Type B pancreatic cell (in vitro differentiated cells): ENCODE data around the gene SCN10A. TPM values are rescaled to one million over a fixed set of nuclear protein-coding genes. Genes with fewer than 3 reads are reported as not detected.

ENCODE experiments used
- DNase-seq: peaks from one replicate; pipeline ENCODE4 v3.0.0; 2021; ENCODE audit warnings: mixed read lengths; ENCODE audit not compliant: unreplicated experiment; ENCODE audit errors: extremely low spot score
- H3K27ac Mint-ChIP-seq: 2 replicates; pipeline ENCODE4 v1.8.0; 2021; ENCODE audit warnings: mild to moderate bottlenecking, mixed read lengths
- H3K27me3 Mint-ChIP-seq: 2 replicates; pipeline ENCODE4 v1.8.0; 2021; ENCODE audit warnings: mixed read lengths
- H3K36me3 Mint-ChIP-seq: 2 replicates; pipeline ENCODE4 v1.8.0; 2021; ENCODE audit warnings: mixed read lengths
- H3K4me1 Mint-ChIP-seq: one replicate; pipeline ENCODE4 v1.8.0; 2021; ENCODE audit warnings: mixed read lengths; ENCODE audit not compliant: unreplicated experiment
- H3K4me3 Mint-ChIP-seq: 2 replicates; pipeline ENCODE4 v1.8.0; 2021; ENCODE audit warnings: mild to moderate bottlenecking, mixed read lengths
- H3K9me3 Mint-ChIP-seq: 2 replicates; pipeline ENCODE4 v1.8.0; 2021; ENCODE audit warnings: mixed read lengths
- CTCF ChIP-seq: fragments of 200-600 bp; sonication (generic); conservative IDR thresholded peaks from 2 replicates; pipeline ENCODE4 v1.5.0; 2021; ENCODE audit warnings: antibody characterized with exemption, mild to moderate bottlenecking
- total RNA-seq: library from RNA; stranded (reverse); gene quantifications from 2 replicates; pipeline ENCODE4 v1.2.1, GENCODE V29; 2021; ENCODE audit warnings: low replicate concordance

The SCN10A gene
- total RNA-seq, 1 donor from 2014 or later, result not detected

DNA sequence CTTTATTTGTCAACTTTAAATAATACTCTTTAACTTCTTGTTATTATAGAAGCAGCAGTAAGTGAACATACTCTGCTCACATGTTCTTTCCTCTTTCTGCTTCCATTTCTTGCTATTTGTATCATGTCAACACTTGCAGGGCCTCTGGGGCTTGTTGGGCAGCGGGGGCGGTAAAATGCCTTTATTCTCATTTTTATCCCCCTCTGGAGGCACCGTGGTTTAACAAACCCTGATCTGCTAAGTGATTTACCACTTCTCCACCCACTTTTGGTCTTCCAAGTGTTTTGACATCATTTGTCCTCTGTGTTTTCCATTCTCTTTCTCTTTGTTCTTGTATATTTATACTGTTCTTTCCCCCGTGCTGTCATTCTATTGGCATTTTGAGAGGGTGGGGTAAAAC is 33.9 kb downstream of the SCN10A start:
- Mint-ChIP-seq H3K27me3 (peaks cover 22% of the 10 kb centered on the region), H3K9me3 (peaks cover 4% of the 10 kb centered on the region), H3K36me3 (no peaks in the 10 kb centered on the region), H3K27ac (no peak overlapping the region), H3K4me1 (no peaks in the 10 kb centered on the region), H3K4me3 (no peak overlapping the region)
- no peak for DNase-seq
- TF ChIP-seq CTCF, result no peak

- Mint-ChIP-seq H3K4me1 (no peaks in the 10 kb centered on the region), H3K4me3 (no peak overlapping the region), H3K27me3 (peaks cover 27% of the 10 kb centered on the region), H3K36me3 (no peaks in the 10 kb centered on the region), H3K9me3 (peaks cover 4% of the 10 kb centered on the region), H3K27ac (no peak overlapping the region)
- no peak for TF ChIP-seq CTCF
- no peak for DNase-seq
Observed at GRCh38 chr3:38773528-38773927, 42.5 kb downstream of the SCN10A start.

DNA sequence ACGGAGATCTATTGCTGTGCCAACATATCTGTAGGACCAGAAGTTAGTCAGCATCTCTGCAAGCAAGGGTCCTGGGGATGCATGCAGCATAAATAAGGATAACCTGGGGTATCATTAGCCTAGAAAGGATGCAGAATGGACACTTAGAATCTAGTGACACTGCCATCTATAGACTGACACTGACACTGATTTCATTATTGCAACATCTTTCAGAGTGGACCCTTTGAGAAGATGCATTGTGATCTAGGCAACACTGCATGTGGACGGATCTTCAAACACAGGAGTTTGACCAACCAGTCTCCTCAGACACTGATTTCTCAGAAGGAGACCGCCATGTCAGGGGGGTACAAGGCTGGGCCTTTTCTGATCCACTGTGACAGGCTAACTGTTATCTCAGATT is 52.4 kb downstream of the SCN10A start:
- no peaks in the 10 kb centered on the region for H3K36me3 Mint-ChIP-seq
- H3K27me3 Mint-ChIP-seq, result peaks cover 39% of the 10 kb centered on the region
- H3K27ac Mint-ChIP-seq, result no peak overlapping the region
- no peaks in the 10 kb centered on the region for H3K4me1 Mint-ChIP-seq
- no peak overlapping the region for H3K4me3 Mint-ChIP-seq
- no peaks in the 10 kb centered on the region for H3K9me3 Mint-ChIP-seq
- no peak for TF ChIP-seq CTCF
- no peak for DNase-seq

GRCh38 chr3:38758557-38758956 is 57.5 kb downstream of the SCN10A start:
- H3K27me3 Mint-ChIP-seq, result peaks cover 37% of the 10 kb centered on the region
- DNase-seq, result no peak
- no peak for TF ChIP-seq CTCF
- no peak overlapping the region for H3K27ac Mint-ChIP-seq
- H3K9me3 Mint-ChIP-seq, result no peaks in the 10 kb centered on the region
- no peaks in the 10 kb centered on the region for H3K36me3 Mint-ChIP-seq
- H3K4me3 Mint-ChIP-seq, result no peak overlapping the region
- no peaks in the 10 kb centered on the region for H3K4me1 Mint-ChIP-seq

DNA sequence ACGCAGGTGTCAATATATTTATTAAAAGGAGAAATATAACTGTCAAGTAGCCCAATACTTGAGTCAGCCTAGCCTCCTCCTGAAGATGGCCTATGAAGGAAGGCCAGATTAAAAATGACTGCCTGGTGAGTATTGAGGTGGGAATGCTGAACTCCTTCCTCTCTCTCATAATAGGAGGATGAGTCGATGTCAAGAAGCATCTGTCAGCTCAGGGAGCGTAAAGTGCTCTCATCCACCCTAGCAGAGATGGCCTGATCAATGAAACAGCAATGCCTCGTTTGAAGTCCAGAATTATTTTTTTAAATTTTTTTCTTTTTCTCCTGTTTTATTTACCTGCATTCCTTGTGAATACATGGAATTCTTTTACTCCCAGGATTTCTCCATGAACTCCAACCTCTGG is 58.3 kb downstream of the SCN10A start:
- TF ChIP-seq CTCF, result no peak
- no peaks in the 10 kb centered on the region for H3K9me3 Mint-ChIP-seq
- DNase-seq, result no peak
- no peaks in the 10 kb centered on the region for H3K36me3 Mint-ChIP-seq
- H3K4me3 Mint-ChIP-seq, result no peak overlapping the region
- no peaks in the 10 kb centered on the region for H3K4me1 Mint-ChIP-seq
- H3K27me3 Mint-ChIP-seq, result peaks cover 42% of the 10 kb centered on the region
- H3K27ac Mint-ChIP-seq, result no peak overlapping the region

GRCh38 chr3:38756892-38757291 is 59.1 kb downstream of the SCN10A start:
- H3K27ac Mint-ChIP-seq, result no peak overlapping the region
- H3K4me3 Mint-ChIP-seq, result no peak overlapping the region
- DNase-seq, result no peak
- TF ChIP-seq CTCF, result no peak
- H3K36me3 Mint-ChIP-seq, result no peaks in the 10 kb centered on the region
- H3K9me3 Mint-ChIP-seq, result no peaks in the 10 kb centered on the region
- no peaks in the 10 kb centered on the region for H3K4me1 Mint-ChIP-seq
- peaks cover 37% of the 10 kb centered on the region for H3K27me3 Mint-ChIP-seq
